ENCODE data around the gene NHS.

NHS gene

DNA sequence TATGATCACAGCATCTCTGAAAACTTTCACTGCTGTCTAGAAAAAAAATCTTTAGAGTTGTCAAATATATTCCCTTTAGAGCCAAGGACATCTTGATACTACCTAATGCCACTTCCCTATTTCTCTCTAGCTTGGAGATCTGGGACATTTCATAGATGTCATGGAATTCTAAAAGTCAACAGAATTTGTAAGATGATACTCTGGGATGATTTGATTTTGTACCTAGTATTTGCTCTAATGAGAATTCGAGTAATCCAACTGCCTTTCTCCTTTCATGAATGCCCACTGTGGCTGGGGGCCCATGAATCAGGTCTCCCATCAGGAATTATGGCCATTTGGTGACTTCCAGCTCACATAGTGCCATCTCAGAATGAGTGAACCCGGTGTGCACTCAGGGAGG, 73.2 kb downstream of the NHS start:
- no peak for DNase-seq (ENCODE audit: low read depth)

DNA sequence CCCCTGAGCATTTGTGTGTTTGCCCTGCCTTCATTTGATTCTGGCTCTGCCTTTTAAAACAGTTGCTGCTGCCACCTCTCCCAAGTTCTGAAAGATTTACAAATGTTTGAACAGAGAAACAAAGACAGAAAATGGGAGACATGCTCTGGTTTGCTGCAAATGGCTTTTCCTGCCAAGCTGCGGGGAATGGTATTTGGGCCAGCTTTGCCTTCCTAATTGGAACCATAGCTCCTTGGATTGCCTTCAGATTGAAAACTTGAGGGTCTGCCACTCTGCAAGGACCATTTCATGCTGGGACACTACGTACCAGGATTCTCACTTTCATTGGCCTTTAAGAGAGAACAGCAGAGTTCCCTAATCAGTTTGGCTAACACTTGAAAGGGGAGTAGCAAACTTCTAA, 74.9 kb downstream of the NHS start:
- DNase-seq (ENCODE audit: low read depth), result no peak

DNA sequence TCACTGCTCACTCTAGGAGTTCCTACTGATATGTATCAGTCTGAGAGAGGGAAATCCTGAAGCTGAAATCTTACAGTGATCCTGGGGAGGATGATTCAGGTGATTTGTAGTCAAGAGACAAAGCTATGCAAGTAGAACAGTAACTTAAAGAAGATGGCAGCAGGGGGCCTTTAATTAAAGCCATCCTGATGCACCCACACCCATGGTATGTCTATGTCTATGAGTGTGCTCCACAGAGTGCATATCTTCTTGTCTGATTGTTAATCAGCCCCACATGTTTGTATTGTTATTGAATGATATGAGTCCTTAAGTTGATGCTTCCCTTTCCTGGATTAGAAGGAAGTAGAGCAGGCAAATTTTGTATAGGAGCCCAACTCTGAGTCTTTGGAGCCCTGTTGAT, 78.8 kb downstream of the NHS start:
- no peak for DNase-seq (ENCODE audit: low read depth)

DNA sequence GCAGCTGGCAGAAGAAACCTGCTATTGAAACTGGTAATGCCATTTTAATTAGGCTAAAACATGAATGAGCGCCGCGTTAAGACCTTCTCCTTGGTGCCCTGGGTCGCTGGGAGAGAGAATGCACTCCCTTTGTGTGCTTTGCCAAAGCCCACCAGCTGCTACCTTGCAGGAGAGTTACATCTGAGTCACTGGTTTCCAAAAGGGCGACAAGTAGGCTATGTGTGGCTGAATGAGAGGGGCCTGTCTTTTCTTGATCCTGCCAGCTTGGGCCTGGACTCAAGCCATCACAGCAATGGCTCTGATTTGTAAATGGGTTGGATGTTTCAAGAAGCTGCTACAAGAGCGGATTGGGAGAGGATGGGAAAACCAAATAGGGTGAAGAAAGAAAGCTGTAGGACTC, 81.5 kb downstream of the NHS start:
- DNase-seq (ENCODE audit: low read depth), result no peak

DNA sequence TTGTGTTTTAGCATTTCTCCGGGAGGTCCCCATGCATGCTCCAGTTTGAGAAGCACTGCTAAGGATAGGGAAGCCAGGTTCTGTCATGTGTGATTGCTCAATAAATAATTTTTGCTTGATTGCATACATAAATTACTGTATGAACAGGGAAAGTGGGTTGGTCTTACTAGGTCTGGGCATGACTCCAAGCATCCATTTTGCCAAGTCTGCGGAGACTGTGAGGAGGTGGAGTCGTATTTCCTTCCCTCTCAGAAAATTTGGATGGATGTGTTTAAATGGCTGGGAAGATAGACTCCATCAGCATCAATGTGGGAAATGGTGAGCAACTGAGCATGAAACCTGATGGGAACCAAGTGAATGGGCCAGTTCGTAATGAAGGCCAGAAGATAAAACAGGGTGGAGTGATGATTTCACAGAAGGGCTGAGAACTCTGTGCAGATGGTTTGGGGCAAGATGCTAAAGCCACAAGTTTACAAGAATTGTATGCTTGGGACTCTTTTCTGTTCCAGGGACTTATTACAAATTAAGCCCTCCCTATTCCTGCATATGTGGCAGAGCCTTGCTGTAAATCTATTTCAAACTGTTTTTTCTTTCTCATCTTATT, 84.1 kb downstream of the NHS start:
- DNase-seq (ENCODE audit: low read depth), result no peak

DNA sequence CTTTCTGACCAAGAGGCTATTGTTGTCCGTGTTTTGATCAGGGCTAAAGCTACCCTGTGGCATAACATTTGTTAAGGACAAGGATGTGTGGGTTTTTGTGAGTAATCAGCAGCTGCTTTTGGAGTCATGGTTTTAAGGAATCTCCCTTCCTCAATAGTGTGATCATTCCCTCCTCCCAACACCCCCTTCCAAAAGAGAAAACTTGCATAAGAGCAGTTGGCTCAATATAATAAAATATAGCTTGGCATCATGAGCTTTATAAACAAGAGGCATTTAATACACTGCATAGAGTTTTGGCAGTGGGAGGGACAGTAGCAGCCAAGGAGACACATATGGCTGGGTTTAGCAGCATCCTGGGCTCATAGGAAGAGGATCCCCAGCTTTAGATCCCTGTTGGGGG, 84.7 kb downstream of the NHS start:
- DNase-seq (ENCODE audit: low read depth), result no peak

DNA sequence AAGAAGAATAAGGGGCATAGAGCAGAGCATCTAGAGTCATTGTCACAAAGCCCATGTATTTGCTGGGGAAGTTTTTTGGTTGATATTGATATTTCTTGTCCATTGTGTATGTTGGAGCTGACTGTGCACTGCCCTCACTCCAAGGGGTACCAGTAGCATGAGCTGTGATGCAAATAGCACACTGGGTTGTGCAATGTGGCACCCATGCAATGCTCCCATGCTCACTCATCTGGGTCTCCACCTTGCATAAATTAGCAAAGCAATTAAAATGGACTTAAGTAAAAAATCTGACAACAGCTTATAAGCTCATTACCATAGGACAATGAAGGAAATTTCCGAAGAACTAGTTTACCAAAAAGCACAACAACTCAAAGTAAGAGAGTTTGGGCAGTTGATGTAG, 87.9 kb downstream of the NHS start:
- no peak for DNase-seq (ENCODE audit: low read depth)

DNA sequence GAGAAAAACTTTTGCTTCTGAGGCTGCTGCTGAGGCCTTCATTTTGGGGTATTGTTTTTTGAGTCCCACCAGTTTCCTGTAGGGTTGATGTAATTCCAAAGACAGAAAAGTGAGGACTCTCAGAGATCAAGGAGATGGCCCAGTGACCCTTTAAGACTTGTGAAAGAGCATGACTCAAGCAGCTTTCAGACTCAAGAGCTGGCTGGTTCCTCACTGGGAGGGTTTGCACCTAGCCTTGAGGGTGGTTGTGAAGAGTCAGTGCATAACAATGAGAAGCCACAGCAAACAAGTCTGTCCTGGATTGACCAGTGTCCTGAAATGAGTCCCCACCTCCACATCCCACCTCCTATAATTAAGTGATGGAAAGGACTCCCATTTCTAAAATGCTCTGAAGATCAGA, 89.2 kb downstream of the NHS start:
- no peak for DNase-seq (ENCODE audit: low read depth)

DNA sequence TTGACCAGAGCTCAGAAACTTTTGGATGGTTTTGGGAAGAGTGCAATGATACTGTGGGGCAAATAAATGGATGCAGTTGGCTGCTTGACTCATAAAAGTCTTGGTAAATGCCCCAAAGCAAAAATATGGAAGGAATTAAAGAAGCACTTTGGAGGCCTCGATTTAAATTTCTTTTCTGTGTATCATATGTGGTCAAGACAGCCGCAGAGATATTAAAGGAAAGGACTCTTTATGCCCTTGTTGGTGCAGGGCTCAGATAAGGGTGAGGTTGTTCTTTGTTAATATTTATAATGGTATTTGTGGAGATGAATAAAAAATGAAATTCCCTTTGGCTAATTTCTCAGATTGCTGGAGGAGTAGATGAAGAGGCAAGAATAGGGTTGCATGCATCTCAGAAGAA, 90.2 kb downstream of the NHS start:
- DNase-seq (ENCODE audit: low read depth), result no peak

DNA sequence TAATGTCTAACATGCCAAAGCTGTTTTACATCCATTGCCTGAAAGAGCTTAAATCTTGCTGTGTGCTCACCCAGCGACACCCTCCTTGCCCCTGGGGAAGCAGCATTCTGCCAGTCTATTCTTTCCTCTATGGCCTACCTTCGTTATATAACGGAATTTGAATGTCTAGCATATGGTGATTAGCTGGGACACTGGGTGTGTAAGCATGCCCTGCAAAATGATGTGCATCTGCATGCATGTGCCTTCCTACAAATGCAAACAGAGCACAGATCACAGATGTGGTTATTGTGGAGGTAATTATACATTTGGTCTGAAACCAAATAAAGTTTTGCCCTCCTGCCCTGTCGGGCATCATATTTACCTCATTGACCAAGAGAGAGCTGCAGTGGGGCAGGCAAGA, 90.8 kb downstream of the NHS start:
- no peak for DNase-seq (ENCODE audit: low read depth)

DNA sequence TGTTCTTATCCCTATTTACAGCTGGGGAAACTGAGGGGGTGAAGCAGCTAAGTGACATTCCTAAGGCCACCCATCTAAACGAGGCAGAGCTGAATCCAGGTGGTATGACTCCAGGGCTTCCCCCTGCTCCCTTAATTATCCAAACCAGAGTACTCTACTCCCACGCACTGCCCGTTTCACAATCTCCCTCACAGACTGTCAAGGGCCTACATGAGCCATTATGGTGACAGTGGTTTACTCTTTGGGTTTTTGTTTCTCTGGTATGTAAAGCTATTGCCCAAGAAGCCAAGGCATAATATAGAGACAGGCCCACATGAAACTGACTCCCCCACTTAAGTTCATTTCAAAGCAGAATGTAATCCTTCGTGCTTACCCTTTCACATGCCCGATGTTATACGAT, 95.1 kb downstream of the NHS start:
- no peak for DNase-seq (ENCODE audit: low read depth)

DNA sequence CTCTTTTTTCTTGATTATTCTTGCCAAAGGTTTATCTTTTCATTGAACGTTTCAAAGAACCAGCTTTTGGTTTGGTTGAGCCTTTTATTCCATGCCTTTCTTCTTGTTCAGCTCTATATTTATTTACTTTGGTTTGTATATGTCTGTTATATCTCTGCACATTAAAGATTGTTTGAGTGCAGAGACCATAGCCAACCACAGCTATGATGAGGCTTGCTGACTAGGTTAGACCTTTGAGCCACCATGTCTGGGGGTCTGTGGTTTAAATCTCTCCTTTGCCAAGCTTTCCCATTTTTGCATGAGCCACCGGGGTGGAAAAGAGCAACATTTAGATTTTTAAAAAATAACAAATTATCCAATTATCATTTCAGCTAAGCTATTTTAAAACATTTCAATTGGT, 96.1 kb downstream of the NHS start:
- no peak for DNase-seq (ENCODE audit: low read depth)

DNA sequence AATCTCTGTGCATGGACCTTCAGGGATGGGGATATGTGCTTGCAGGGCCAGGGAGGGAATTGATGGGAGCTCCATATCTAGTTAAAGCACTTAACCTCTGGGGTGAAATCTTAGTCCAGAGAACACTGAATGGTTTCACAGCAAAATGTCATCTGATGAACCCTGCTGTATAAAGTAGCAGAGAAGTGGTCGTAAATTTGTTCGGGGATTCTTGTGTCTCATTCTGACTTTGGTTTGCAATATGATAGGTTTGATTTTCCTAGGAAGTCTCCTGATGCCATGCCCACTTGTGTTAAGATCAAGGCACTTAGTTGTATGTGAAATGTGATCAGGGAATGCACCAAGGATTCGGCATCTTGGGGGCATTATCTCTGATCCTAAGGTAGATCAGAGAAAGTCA, 96.9 kb downstream of the NHS start:
- DNase-seq (ENCODE audit: low read depth), result no peak

DNA sequence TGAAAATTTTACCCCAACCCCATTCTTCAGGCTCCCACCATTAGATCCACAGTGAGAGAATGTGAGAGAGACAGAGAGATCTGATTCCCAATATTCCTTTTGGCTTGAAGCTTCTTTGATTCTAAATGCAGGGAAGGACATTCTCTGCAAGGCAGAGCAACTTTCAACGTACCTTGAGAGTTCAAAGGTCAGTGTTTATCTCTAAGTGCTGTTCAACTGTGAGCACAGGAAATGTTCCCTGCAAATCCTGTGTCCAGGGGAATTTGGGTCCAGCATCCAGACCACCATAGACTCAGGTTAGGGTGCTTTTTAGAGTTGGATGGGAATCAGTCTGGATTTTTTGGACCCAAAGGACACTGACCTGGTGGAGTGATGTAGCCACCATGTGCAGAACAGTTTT, 97.4 kb downstream of the NHS start:
- no peak for DNase-seq (ENCODE audit: low read depth)

DNA sequence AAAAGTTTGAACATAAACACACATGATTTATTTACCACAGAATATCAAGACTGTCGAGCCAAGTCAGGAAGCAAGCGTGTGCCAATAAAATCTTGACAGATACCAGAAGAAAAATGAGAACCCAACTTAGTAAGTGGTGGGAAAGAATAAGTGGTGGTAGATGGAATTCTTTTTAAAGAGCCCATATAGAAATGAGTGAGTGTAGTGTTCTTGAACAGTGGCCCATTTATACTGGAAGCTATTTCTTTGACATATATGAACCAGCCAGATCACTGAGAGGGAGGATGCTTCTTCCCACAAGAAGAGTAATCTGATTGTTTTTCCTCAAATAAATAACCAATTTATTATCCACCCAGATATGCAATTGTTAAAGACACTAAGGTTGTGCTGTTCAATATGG, 98.0 kb downstream of the NHS start:
- DNase-seq (ENCODE audit: low read depth), result no peak

DNA sequence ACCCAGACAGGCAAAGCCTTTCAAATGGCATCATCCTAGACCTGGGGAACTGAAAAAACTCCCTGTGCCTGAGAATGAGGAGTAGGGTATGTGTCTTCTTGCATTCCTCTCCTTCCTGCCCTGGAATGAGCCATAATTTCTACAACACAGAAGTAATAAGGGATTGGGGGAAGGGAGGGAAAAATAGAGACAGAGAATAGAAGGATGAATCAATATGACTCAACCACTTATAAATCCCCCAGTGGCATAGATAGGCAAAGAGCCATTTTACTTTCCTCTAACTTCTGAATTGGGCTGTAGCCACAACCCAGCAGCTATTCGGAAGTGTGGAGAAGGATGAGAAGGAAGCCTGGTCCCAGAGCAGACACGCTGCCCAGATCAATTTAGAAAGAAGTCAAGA, 99.9 kb downstream of the NHS start:
- no peak for DNase-seq (ENCODE audit: low read depth)

DNA sequence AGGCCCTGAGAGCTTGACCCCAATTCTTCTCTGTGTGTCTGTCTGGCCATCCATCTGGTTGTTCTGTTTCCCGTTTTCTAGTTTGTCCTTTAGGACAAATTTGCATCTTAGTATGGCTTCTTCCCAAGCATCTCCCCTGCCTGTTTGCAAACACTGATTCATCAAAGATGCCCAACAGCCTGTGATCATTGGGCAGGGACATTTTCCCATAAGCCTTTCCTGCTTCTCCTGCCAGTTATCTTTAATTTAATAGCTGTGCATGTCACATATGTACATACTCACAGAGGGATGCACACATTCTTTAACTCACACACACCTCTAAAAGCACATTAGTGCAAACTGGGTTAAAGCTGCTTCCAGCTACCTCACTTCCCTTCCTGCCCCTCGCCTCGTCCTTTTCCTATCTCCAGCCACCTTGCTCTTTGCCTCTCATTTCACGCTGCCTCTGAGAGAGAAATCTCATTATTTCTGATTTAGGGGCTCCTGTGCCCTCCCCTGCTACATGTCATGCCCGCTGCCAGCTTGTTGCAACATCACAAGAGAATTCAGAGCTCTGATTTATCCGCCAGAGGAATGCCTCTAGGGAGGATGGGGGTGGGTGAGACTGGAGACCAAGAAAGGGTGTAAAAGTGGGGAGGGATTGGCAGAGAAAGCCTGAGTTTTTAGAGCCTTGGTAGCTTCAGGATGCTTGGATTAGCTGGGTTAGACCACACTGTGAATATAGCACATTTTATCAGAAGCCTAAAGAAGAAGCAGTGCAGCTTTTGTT, 100.6 kb downstream of the NHS start:
- DNase-seq (ENCODE audit: low read depth), result no peak

DNA sequence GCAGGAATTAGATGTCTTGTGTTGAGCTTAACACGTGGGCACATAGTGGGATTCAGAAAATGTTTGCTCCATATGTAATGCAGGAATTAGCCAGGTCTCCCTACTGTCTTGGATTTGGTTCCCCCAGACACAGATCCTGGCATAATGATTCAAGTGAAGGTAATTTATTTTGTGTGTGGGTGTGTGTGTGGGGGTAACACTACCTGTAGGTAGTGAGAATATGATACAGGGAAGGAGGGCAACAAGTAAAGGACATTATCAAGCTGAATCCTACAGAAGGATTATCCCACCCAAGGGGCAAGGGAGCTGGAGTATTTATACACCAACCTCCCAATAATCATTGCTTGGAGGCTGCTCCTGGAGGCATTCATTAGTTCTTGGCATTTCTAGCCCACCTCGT, 101.4 kb downstream of the NHS start:
- DNase-seq (ENCODE audit: low read depth), result no peak

DNA sequence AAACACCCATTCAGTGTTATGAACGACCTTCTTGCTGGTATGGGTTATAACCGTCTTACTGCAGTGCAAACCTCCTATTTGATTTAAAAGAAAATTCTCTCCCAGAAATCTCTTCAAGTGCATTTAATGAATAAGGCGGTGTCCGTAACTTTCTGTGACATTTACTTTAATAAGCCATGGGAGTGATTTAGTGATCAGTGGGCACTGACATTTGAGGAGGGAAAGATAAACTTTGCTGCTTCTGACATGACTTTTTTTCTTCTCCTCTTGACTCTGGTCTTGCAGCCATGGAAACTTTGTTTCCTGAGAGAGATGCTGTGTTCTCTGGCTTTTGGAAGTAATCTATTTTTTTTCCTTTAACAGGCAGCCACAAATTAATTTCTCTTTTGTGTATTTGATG, 106.1 kb downstream of the NHS start:
- DNase-seq (ENCODE audit: low read depth), result no peak

DNA sequence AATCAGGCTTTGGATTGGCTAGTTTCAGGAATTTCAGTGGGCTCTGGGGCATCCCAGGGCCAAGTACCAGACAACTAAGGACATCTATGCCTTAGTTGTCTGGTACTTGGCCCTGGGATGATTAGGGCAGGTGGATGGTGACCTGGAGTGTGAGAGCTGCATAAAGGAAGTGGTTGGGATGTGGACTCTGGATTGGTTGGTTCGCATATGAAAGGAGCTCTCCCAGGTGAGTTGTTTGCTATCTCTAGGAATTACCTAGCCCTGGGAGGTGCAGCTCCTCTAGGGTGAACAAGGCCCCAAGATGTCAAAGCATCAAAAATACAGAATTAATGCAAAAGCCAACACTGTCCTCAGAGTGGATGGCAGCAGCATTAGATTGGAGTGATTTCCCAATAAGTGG, 109.6 kb downstream of the NHS start:
- no peak for DNase-seq (ENCODE audit: low read depth)

DNA sequence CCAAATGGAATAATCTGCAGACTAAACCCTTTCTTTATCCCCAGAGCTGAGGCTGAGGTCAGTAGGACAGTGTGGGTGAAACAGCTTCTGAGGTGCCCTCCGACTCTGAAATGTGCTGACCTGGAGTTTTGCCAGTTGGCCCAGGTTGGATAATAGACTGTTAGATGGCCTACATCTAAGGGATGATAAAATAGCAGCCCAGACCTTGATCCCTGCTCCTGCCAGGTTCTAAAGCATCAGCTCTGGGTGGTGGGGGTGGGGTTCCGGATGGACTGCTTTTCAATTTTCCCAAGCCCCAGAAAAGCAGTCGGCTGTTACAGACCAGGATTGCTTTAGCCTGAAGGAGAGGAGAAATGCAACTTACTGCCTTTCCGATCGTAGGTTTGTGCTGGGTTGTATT, 110.4 kb downstream of the NHS start:
- DNase-seq (ENCODE audit: low read depth), result no peak

DNA sequence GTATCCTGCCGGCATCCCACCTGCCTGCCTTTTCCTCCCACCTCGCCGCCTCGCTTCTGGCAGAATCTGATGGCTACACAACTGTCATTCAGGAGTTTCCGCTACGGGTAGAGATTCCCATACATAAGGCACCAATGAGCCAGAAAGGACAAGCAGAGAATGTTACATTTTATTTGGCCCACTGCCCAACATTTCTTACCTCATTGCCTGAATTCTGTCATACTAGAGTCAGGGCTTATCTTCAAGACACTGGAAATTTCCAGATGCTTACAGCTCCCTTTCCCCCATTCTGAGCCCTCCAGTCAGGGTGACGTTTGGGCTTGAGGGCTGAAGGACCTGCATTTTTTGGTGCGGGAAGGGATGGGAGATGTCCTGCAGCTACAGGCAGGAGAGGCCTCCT, 113.0 kb downstream of the NHS start:
- DNase-seq (ENCODE audit: low read depth), result no peak

DNA sequence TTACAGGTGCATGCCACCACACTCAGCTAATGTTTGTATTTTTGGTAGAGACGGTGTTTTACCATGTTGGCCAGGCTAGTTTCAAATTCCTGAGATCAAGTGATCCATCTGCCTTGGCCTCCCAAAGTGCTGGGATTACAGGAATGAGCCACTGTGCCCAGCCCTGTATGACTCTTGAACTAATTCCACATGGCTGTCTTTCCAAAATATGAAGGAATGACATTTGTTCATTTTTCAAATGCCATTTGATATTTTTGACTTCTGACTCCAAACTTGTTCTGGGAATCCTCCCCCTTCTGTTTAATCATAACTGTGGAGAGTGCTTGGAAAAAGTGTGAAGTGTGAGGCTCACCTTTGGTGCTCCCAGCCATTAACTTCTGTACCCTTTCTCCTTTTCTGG, 119.2 kb downstream of the NHS start:
- no peak for DNase-seq (ENCODE audit: low read depth)

DNA sequence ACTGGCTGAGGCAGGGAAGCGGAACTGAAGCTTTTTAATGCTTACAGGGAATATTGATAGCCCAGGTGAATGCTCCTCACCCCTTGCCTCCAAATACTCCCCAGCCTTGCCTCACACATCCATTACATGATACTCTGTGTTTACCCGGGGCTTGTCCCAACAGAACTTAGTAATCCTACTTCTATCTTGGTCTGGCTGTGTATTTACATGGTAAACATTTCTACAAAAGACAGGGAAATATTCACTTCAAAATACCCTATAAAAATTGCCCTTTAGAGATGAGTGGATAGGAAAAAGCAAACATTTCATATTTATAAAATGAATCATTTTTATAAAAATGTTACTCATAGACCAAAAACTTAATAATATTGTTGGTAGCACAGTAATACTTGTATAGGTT, 120.1 kb downstream of the NHS start:
- no peak for DNase-seq (ENCODE audit: low read depth)
